Vein endothelial cell (primary cell): ENCODE results near the gene ZNF335. TPM values are rescaled to one million over a fixed set of nuclear protein-coding genes. Genes with fewer than 3 reads are reported as not detected.

ENCODE experiments used
- total RNA-seq: library from RNA; depleted of rRNA; stranded (reverse); fragments of >200 nt; gene quantifications from 2 replicates; pipeline ENCODE4 v1.2.3, GENCODE V29; 2012

ZNF335 gene, protein sequence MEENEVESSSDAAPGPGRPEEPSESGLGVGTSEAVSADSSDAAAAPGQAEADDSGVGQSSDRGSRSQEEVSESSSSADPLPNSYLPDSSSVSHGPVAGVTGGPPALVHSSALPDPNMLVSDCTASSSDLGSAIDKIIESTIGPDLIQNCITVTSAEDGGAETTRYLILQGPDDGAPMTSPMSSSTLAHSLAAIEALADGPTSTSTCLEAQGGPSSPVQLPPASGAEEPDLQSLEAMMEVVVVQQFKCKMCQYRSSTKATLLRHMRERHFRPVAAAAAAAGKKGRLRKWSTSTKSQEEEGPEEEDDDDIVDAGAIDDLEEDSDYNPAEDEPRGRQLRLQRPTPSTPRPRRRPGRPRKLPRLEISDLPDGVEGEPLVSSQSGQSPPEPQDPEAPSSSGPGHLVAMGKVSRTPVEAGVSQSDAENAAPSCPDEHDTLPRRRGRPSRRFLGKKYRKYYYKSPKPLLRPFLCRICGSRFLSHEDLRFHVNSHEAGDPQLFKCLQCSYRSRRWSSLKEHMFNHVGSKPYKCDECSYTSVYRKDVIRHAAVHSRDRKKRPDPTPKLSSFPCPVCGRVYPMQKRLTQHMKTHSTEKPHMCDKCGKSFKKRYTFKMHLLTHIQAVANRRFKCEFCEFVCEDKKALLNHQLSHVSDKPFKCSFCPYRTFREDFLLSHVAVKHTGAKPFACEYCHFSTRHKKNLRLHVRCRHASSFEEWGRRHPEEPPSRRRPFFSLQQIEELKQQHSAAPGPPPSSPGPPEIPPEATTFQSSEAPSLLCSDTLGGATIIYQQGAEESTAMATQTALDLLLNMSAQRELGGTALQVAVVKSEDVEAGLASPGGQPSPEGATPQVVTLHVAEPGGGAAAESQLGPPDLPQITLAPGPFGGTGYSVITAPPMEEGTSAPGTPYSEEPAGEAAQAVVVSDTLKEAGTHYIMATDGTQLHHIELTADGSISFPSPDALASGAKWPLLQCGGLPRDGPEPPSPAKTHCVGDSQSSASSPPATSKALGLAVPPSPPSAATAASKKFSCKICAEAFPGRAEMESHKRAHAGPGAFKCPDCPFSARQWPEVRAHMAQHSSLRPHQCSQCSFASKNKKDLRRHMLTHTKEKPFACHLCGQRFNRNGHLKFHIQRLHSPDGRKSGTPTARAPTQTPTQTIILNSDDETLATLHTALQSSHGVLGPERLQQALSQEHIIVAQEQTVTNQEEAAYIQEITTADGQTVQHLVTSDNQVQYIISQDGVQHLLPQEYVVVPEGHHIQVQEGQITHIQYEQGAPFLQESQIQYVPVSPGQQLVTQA (N-terminal part only)
- 22.4 and 23.2 TPM in 2 replicates for total RNA-seq

DNA sequence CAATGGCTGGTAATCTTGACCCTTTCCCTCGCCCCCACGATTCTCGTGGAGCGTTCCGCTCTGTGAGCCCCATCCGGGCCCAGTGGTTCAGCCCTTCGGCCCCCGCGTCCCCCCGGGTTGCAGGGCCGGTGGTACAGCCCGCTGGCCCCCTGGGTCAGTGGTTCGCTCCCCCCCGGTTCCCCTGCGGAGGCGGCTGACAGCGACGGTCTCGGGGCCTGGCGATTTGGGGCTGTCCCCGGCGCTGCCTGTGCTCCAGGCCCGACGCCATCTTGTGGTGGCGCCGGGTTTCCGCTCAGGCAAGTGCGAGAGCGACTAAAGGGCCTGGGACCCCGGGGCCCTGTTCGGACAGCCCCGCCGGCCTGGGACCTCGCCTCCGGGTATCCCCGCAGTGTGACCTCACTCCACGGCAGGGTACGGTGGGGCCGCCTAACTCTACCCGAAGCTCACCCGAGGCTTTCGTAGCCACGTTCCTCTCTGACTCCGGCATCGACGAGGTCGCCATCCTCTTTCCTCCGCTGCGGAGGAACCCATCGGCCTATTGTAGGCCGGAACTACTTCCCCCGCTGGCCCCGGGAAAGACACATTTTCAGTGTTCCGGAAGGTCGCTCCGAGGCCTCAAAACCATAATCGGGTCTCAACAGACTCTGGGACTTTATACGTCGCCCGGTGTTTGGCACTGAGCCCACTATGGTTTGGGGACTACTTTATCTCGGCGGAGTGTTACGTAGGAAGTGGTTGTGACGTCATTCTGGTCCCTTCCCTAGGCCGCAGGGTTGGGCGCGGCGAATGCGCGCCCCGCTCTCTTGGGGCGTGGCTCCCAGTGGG, at the start of gene ZNF335:
Gene ZNF335, minus strand, starts transcription at position 529 of the 825 bp plus-strand sequence. CDS start 793 bp downstream, outside the sequence.

DNA sequence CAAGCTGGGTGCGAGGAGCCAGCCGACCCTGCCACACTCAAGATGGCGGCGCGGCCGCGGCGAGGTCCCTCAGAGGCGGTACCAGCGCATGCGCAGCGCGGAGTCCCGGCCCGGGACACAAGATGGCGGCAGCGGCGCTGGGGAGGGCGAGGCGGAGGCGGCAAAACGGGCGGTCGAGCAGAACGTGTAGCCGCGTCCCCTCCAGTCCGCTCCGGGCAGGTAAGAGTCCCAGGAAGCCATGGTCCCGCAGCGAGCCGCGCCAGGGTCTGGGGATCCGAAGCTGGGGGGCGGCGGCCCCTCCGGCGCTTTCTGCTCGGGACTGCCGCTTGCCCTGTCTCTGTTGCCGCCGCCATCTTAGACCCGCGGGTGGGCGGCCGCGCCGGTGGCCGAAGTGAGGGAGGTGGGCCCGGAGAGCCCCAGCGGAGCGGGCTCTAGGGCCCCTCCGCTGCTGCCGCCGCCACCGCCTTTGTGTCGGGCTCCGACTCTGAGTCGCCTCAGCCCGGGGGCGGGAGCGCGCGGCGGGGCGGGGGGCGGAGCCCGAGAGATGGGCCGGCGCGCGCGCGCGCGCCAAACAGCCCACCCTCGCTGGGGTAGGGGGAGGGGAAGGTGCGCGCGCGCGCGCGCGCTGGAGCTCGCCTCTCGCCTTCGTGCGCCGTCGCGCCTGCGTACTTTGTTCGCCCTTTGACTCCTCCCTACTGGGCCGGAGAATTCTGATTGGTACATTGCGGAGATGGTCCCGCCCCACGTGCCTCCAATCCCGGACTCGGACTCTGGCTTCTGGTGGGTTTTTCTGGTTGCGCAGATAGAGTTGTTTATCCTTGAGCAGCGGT, 37.2 kb downstream of the ZNF335 start, which contains the start of gene PCIF1:
Gene PCIF1, plus strand, starts transcription at position 98 of the 830 bp plus-strand sequence. CDS start 4,317 bp downstream, outside the sequence.

DNA sequence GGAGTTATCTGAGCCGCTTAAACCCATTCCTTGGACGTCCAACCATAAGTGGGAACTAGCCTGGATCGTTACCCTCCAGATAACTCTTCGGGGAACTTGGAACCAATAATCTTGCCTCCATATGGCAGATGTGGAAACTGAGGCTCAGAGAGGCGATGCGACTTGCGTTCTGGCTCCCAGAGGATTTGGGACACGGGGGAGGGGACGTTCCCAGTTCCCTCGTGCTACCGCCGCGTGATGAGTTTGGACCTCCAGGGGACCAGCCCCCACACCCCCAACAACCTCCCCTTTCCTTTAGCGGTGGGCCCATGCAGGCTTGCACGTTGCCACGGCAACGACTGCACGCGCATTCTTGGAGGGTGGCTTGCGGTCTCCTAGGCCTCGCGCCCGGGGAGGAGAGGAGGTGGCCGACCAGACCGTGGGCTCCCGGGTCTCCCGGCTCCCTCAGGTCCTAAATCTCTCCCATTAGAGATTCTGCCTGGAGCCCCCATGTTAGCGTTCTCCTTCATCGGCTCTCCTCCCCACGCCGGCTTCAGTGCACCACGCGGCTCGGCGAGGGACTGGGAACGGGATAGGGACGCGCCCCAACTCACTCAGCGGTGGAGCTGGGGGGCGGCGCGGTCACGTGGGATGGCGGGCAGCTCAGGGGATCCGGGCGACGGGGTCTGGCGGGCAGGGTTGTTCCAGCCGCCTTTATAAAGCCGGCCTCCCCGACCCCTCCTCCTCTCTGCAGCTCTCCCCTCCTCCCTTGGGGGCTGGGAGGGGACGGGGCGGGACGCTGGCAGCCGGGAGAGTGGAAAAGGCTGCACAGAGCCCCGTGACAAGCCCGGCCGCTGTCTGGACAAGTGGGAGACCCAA, 60.3 kb downstream of the ZNF335 start, which contains the start of gene PLTP:
Gene PLTP, minus strand, starts transcription at position 670 of the 858 bp plus-strand sequence. CDS start 703 bp downstream, outside the sequence.

Other genes with a start within 250 kb of the ZNF335 start
- not detected in 2 replicates for gene SPINT4, start 249.9 kb downstream of the ZNF335 start, total RNA-seq
- not detected in 2 replicates for gene WFDC3, start 180.3 kb downstream of the ZNF335 start, total RNA-seq
- gene DNTTIP1, start 180.2 kb downstream of the ZNF335 start, total RNA-seq: 15.0 and 17.3 TPM in 2 replicates
- 18.9 and 23.3 TPM in 2 replicates for gene UBE2C, start 159.6 kb downstream of the ZNF335 start, total RNA-seq
- 0.33 TPM in 1 of 2 replicates, not detected in the other for gene TNNC2, start 144.9 kb downstream of the ZNF335 start, total RNA-seq
- 23.7 and 33.0 TPM in 2 replicates for gene SNX21, start 138.4 kb downstream of the ZNF335 start, total RNA-seq
- 24.2 and 30.1 TPM in 2 replicates for gene ACOT8, start 114.8 kb downstream of the ZNF335 start, total RNA-seq
- 7.4 and 9.5 TPM in 2 replicates for gene ZSWIM3, start 114.6 kb downstream of the ZNF335 start, total RNA-seq
- 15.2 and 16.7 TPM in 2 replicates for gene ZSWIM1, start 91.0 kb downstream of the ZNF335 start, total RNA-seq
- 0.57 and 1.3 TPM in 2 replicates for gene SPATA25, start 84.6 kb downstream of the ZNF335 start, total RNA-seq
- gene NEURL2, start 81.0 kb downstream of the ZNF335 start, total RNA-seq: 4.3 and 5.6 TPM in 2 replicates
- gene CTSA, start 80.9 kb downstream of the ZNF335 start, total RNA-seq: 59.0 and 93.4 TPM in 2 replicates
- gene PLTP, start 60.0 kb downstream of the ZNF335 start, total RNA-seq: 8.4 and 18.3 TPM in 2 replicates
- 13.9 and 14.4 TPM in 2 replicates for gene PCIF1, start 37.5 kb downstream of the ZNF335 start, total RNA-seq
- not detected in 2 replicates for gene MMP9, start 36.7 kb upstream of the ZNF335 start, total RNA-seq
- 0.86 and 1.6 TPM in 2 replicates for gene SLC12A5, start 57.0 kb upstream of the ZNF335 start, total RNA-seq
- gene NCOA5, start 117.8 kb upstream of the ZNF335 start, total RNA-seq: 23.2 and 23.7 TPM in 2 replicates
- 9.5 and 11.9 TPM in 2 replicates for gene CD40, start 146.1 kb upstream of the ZNF335 start, total RNA-seq